HG03108 (cell line): ENCODE measurements around the gene TBATA.

Experiments
- ATAC-seq: cut with Tn5 transposase; IDR thresholded peaks from one replicate; pipeline ENCODE4 v1.9.1; 2021; ENCODE audit warnings: moderate library complexity; ENCODE audit not compliant: unreplicated experiment

TBATA gene

GRCh38 chr10:70785190-70785589, at the start of gene TBATA:
TSS of gene TBATA (minus strand) at chr10:70785377. CDS start at chr10:70783379, 1,998 bp downstream.
- no peak for ATAC-seq

- no peak for ATAC-seq
Observed at GRCh38 chr10:70834441-70835151, 49.4 kb upstream of the TBATA start.

- no peak for ATAC-seq
Observed at GRCh38 chr10:70834021-70834420, 48.8 kb upstream of the TBATA start.

GRCh38 chr10:70833601-70834000, 48.4 kb upstream of the TBATA start:
- ATAC-seq: no peak

GRCh38 chr10:70832852-70833528, 47.8 kb upstream of the TBATA start:
- no peak for ATAC-seq

GRCh38 chr10:70832221-70832620, 47.0 kb upstream of the TBATA start:
- no peak for ATAC-seq

GRCh38 chr10:70830164-70830563, 45.0 kb upstream of the TBATA start:
- no peak for ATAC-seq

- no peak for ATAC-seq
Observed at GRCh38 chr10:70829543-70829942, 44.4 kb upstream of the TBATA start.

GRCh38 chr10:70828923-70829322, 43.7 kb upstream of the TBATA start:
- no peak for ATAC-seq

GRCh38 chr10:70827086-70827757, 42.0 kb upstream of the TBATA start:
- no peak for ATAC-seq

GRCh38 chr10:70822076-70822820, 37.1 kb upstream of the TBATA start:
- no peak for ATAC-seq

- ATAC-seq: no peak
Observed at GRCh38 chr10:70820976-70821750, 36.0 kb upstream of the TBATA start.

GRCh38 chr10:70816220-70816894, 31.2 kb upstream of the TBATA start:
- ATAC-seq: peak; percentile 22

GRCh38 chr10:70815504-70816219, 30.5 kb upstream of the TBATA start, which contains the start of gene SGPL1:
TSS of gene SGPL1 (plus strand) at chr10:70815948. CDS start at chr10:70816854, 906 bp downstream.
- ATAC-seq: peak; percentile 91

GRCh38 chr10:70814126-70814525, 28.9 kb upstream of the TBATA start:
- no peak for ATAC-seq

- ATAC-seq: no peak
Observed at GRCh38 chr10:70812814-70813213, 27.6 kb upstream of the TBATA start.

- no peak for ATAC-seq
Observed at GRCh38 chr10:70811881-70812280, 26.7 kb upstream of the TBATA start.

- ATAC-seq: no peak
Observed at GRCh38 chr10:70810967-70811366, 25.8 kb upstream of the TBATA start.

- ATAC-seq: no peak
Observed at GRCh38 chr10:70809726-70810125, 24.5 kb upstream of the TBATA start.
